K562 (cell line): ENCODE measurements around the gene SAMD10. TPM values are rescaled to one million over a fixed set of nuclear protein-coding genes. Genes with fewer than 3 reads are reported as not detected.

ENCODE experiments used
- ATAC-seq: fragments of 200-7000 bp; cut with Tn5 transposase; 3 replicates; pipeline ENCODE4 v1.9.1; 2020; ENCODE audit warnings: moderate library complexity
- BruUV-seq: library from RNA; stranded (reverse); fragments of 400-500 nt; replicated peaks from 2 replicates; lab custom pipeline; 2021; lab: Mats Ljungman, UMichigan
- CTCF ChIA-PET: fragments of 300-600 bp; formaldehyde crosslinking; extraction: SDS; loops from one replicate; lab custom pipeline; 2021; ENCODE audit warnings: low intra/inter-chr PET ratio; lab: Yijun Ruan, JAX
- POLR2A ChIA-PET: fragments of 300-600, 350-650 bp; sonication (Branson Sonifier 250); formaldehyde crosslinking; extraction: SDS; loops from one replicate; lab custom pipeline; 2021; ENCODE audit warnings: antibody characterized with exemption, inconsistent platforms; lab: Yijun Ruan, JAX
- DNase-seq, 4 experiments: peaks; one replicate each; pipeline versions ENCODE4 v3.0.0 to v3.0.0-alpha.2; 2011 to 2018; ENCODE audit warnings: low spot score in 3 of 4, mixed read lengths in 3 of 4; ENCODE audit errors: extremely low read depth in 1 of 4
- FAIRE-seq: peaks from 2 replicates; lab custom pipeline; 2011; peaks lifted over from hg19 to GRCh38; lab: Jason Lieb, UNC
- H2AFZ ChIP-seq: 2 replicates; pipeline ENCODE4 v1.6.0; 2011; ENCODE audit warnings: low read depth, low read length, control low read depth, inconsistent platforms
- H3K27ac ChIP-seq: fragments of 200-600 bp; 3 replicates; pipeline ENCODE4 v1.8.0; 2011; ENCODE audit warnings: low read depth, mild to moderate bottlenecking, control low read depth, inconsistent platforms, low read length, moderate library complexity, mixed read lengths; ENCODE audit errors: extremely low read depth
- H3K27me3 ChIP-seq, 2 experiments: fragments of 300-600 bp in 1 of 2; 2 replicates in 1 of 2; 3 replicates in 1 of 2; pipeline versions ENCODE4 v1.6.0 to v1.8.0; 2011; ENCODE audit warnings: inconsistent platforms in 2 of 2, low read length in 2 of 2, mild to moderate bottlenecking in 1 of 2, mixed read lengths in 1 of 2, moderate library complexity in 1 of 2; ENCODE audit not compliant: control insufficient read depth in 2 of 2, insufficient read depth in 2 of 2
- H3K36me3 ChIP-seq: fragments of 300-600 bp; 3 replicates; pipeline ENCODE4 v1.8.0; 2011; ENCODE audit warnings: mild to moderate bottlenecking, low read length, inconsistent platforms; ENCODE audit not compliant: control insufficient read depth, insufficient read depth
- H3K4me1 ChIP-seq, 2 experiments: fragments of 200-600 bp in 1 of 2; replicated peaks in 1 of 2; 2 replicates in 1 of 2; 3 replicates in 1 of 2; pipeline versions ENCODE4 v1.5.1 to v1.8.0; 2011; ENCODE audit warnings: inconsistent platforms in 2 of 2, low read length in 2 of 2, mild to moderate bottlenecking in 1 of 2, mixed read lengths in 1 of 2, moderate library complexity in 1 of 2; ENCODE audit not compliant: control insufficient read depth in 2 of 2, insufficient read depth in 2 of 2
- H3K4me2 ChIP-seq: 2 replicates; pipeline ENCODE4 v1.6.1; 2011; ENCODE audit warnings: low read length, control low read depth, inconsistent platforms, mixed read lengths; ENCODE audit not compliant: insufficient read depth
- H3K4me3 ChIP-seq: fragments of 200-600 bp; sonication (generic), shearing (Covaris generic); 2 replicates; pipeline ENCODE4 v1.5.1; 2016; ENCODE audit warnings: control low read depth, inconsistent platforms
- H3K79me2 ChIP-seq: fragments of 200-600 bp; 3 replicates; pipeline ENCODE4 v1.8.0; 2011; ENCODE audit warnings: low read length, inconsistent platforms; ENCODE audit not compliant: control insufficient read depth, insufficient read depth
- H3K9ac ChIP-seq, 2 experiments: 2 replicates each; pipeline versions ENCODE4 v1.6.0 to v1.6.1; 2011; ENCODE audit warnings: low read depth in 2 of 2, low read length in 2 of 2, control low read depth in 1 of 2, inconsistent platforms in 1 of 2, mild to moderate bottlenecking in 1 of 2, mixed read lengths in 1 of 2; ENCODE audit not compliant: insufficient read depth in 1 of 2
- H3K9me1 ChIP-seq: one replicate; pipeline ENCODE4 v1.6.0; 2011; ENCODE audit warnings: inconsistent platforms, mild to moderate bottlenecking, low read length, moderate library complexity; ENCODE audit not compliant: control insufficient read depth, insufficient read depth
- H3K9me3 ChIP-seq: replicated peaks from 2 replicates; pipeline ENCODE4 v1.5.1; 2011; ENCODE audit warnings: low read depth, low read length, inconsistent platforms; ENCODE audit not compliant: control insufficient read depth, insufficient read depth
- H4K20me1 ChIP-seq: replicated peaks from 2 replicates; pipeline ENCODE4 v1.6.1; 2011; ENCODE audit warnings: low read length, inconsistent platforms, mixed read lengths; ENCODE audit not compliant: control insufficient read depth, insufficient read depth
- ATF3 ChIP-seq, 2 experiments: fragments of 450-650 bp in 1 of 2; sonication (generic) in 1 of 2; formaldehyde crosslinking in 1 of 2; IDR thresholded peaks in 1 of 2; conservative IDR thresholded peaks in 1 of 2; 2 replicates each; pipeline versions ENCODE4 v1.6.1 to v1.8.1; 2016 to 2023; ENCODE audit warnings: mild to moderate bottlenecking in 2 of 2, moderate library complexity in 2 of 2, inconsistent platforms in 1 of 2, missing genetic modification reagents in 1 of 2
- GATAD2B ChIP-seq: fragments of 450-650 bp; IDR thresholded peaks from 2 replicates; pipeline ENCODE4 v1.6.1; 2017; ENCODE audit warnings: mild to moderate bottlenecking, borderline replicate concordance
- HDAC6 ChIP-seq: IDR thresholded peaks from 2 replicates; pipeline ENCODE4 v1.6.1; 2012; ENCODE audit warnings: low read depth, mild to moderate bottlenecking, control low read depth, inconsistent platforms, low read length, moderate library complexity
- NELFE ChIP-seq: IDR thresholded peaks from 2 replicates; pipeline ENCODE4 v1.6.1; 2011; ENCODE audit warnings: mild to moderate bottlenecking; ENCODE audit not compliant: insufficient read depth, insufficient read length
- PHF8 ChIP-seq: fragments of 200-600 bp; sonication (generic); IDR thresholded peaks from 2 replicates; pipeline ENCODE4 v1.6.1; 2012; ENCODE audit warnings: mixed run types, mild to moderate bottlenecking, inconsistent platforms, low read length, moderate library complexity, borderline replicate concordance
- SRSF7 ChIP-seq: fragments of 200-400 bp; formaldehyde crosslinking; optimal IDR thresholded peaks from 2 replicates; pipeline ENCODE3; 2017; ENCODE audit warnings: mild to moderate bottlenecking, low read depth, low read length
- TBP ChIP-seq: optimal IDR thresholded peaks from 2 replicates; pipeline ENCODE3; 2011; ENCODE audit warnings: low read depth, low read length, improper control_type of control experiment
- XRCC4 ChIP-seq: IDR thresholded peaks from one replicate; pipeline ENCODE4 v1.6.1; 2011; ENCODE audit not compliant: insufficient read depth, insufficient read length; ENCODE audit errors: extremely low read depth
- ZNF609 ChIP-seq: sonication (generic); formaldehyde crosslinking; IDR thresholded peaks from 2 replicates; pipeline ENCODE4 v1.8.1; 2023; ENCODE audit warnings: missing genetic modification reagents, mild to moderate bottlenecking, borderline replicate concordance
- WGBS: fragments of 100-300 bp; shearing (Covaris generic); methylation state at CpG from one replicate; pipeline ENCODE4 v1.1.6; 2016; ENCODE audit warnings: low coverage, mixed read lengths; ENCODE audit not compliant: insufficient coverage; ENCODE audit errors: missing lambda C conversion rate; 5-methylcytosine and 5-hydroxymethylcytosine counted together
- in situ Hi-C: fragments of 300-500 bp; cut with MboI; formaldehyde crosslinking; loops from 4 replicates; pipeline ENCODE4 v1.15.0; 2018; ENCODE audit warnings: inconsistent platforms, mixed read lengths
- intact Hi-C: fragments of 100-400 bp; cut with micrococcal nuclease; formaldehyde crosslinking; loops from 2 replicates; pipeline ENCODE4 v1.14.2; 2022
- polyA plus RNA-seq, 8 experiments: library from polyadenylated mRNA; depleted of rRNA in 4 of 8; stranded (reverse) in 5 of 8; unstranded in 3 of 8; fragments of >200 nt; fragmentation: Nextera tagmentation in 2 of 8; fragmentation: Illumina TruSeq in 1 of 8; extraction: Ambion mirVana in 2 of 8; extraction: Trizol in 1 of 8; gene quantifications; 2 replicates each; pipeline versions ENCODE4 v1.2.1 to v1.2.3, GENCODE V29; 2011 to 2014; ENCODE audit warnings: inconsistent platforms in 1 of 8, missing spikeins in 1 of 8
- total RNA-seq, 7 experiments: library from RNA; depleted of rRNA in 6 of 7; stranded (reverse); fragments of >200 nt in 6 of 7; fragmentation: Illumina TruSeq in 2 of 7; extraction: Trizol in 2 of 7; gene quantifications; 2 replicates each; pipeline versions ENCODE4 v1.2.1 to v1.2.3, GENCODE V29; 2011 to 2021; ENCODE audit warnings: low replicate concordance in 1 of 7
- TF ChIP-seq, protein P1 (sequence below): fragments of 450-650 bp; formaldehyde crosslinking; IDR thresholded peaks from 2 replicates; pipeline ENCODE4 v1.4.0; 2022; ENCODE audit warnings: missing genetic modification characterization

Gene SAMD10
- total and polyA plus RNA-seq, 9 of the 15 experiments (the other 6 are each of a cell fraction or from before 2014, with no cell fraction given): 0.37 to 15.2 (median 4.8) TPM

- peak within 1 kb of the TSS; percentile 83 to 99 for H3K9ac ChIP-seq
- H3K4me2 ChIP-seq: peak within 1 kb of the TSS; percentile 78
- H3K4me1 ChIP-seq: peaks cover 17 to 54% of the 10 kb centered on the region in 2 experiments
- POLR2A ChIA-PET: no interaction called here
- intact Hi-C loops (loop anchor here (5.0 to 10.0 kb wide), 3 partner anchors 63 to 185 kb away; partner anchors contain the start of genes ABHD16B and TPD52L2), in situ Hi-C loops (no loop called here)
- H3K36me3 ChIP-seq: peaks cover 33% of the 10 kb centered on the region; the same call in 1 of the 3 replicates
- DNase-seq (peak; percentile 84 to 95 (median 91)), FAIRE-seq (no peak), ATAC-seq (peak; percentile 70)
- no peaks in the 10 kb centered on the region for H3K27me3 ChIP-seq
- peak within 1 kb of the TSS; percentile 84 for H2AFZ ChIP-seq
- H3K79me2 ChIP-seq: peaks cover 21% of the 10 kb centered on the region
- CTCF ChIA-PET: interaction anchor here (0.6 kb wide), 1 partner anchor 11 kb away, joined by 3 read pairs; no protein-coding TSS in a partner anchor
- no peaks in the 10 kb centered on the region for H3K9me3 ChIP-seq
- 12% methylated on average over 22 of the region's 73 CpGs for WGBS
- BruUV-seq: no TSS peak
- H3K4me3 ChIP-seq: peak within 1 kb of the TSS; percentile 63
- no peaks in the 10 kb centered on the region for H3K9me1 ChIP-seq
- no peaks in the 10 kb centered on the region for H4K20me1 ChIP-seq
- peak within 1 kb of the TSS; percentile 83 for H3K27ac ChIP-seq
- TF ChIP-seq, protein P1, sequence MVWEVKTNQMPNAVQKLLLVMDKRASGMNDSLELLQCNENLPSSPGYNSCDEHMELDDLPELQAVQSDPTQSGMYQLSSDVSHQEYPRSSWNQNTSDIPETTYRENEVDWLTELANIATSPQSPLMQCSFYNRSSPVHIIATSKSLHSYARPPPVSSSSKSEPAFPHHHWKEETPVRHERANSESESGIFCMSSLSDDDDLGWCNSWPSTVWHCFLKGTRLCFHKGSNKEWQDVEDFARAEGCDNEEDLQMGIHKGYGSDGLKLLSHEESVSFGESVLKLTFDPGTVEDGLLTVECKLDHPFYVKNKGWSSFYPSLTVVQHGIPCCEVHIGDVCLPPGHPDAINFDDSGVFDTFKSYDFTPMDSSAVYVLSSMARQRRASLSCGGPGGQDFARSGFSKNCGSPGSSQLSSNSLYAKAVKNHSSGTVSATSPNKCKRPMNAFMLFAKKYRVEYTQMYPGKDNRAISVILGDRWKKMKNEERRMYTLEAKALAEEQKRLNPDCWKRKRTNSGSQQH (CRISPR knock-in tag): no peak
- TF ChIP-seq TBP (peak; percentile 45), NELFE (no peak), HDAC6 (no peak), ATF3 (IDR thresholded peaks at IDR 0.05) (no peak), ATF3 (CRISPR knock-in tag; conservative IDR thresholded peaks at IDR 0.05) (no peak), XRCC4 (no peak), SRSF7 (no peak), ZNF609 (CRISPR knock-in tag) (no peak), PHF8 (peak; percentile 54; the same call in 1 of the 2 replicates), GATAD2B (no peak)
Observed at GRCh38 chr20:63969838-63970713, 9.4 kb downstream of the SAMD10 start, which contains the start of gene ZNF512B. Gene ZNF512B, minus strand, starts transcription at chr20:63969930. Its CDS starts 1,980 bp downstream, at chr20:63967950.
